C4-2B (cell line): Measurements from ENCODE around the gene PCARE.

Experiments used
- H3K27ac ChIP-seq: fragments of 450-650 bp; 2 replicates; pipeline ENCODE4 v1.5.1; 2017
- CTCF ChIP-seq: fragments of 450-650 bp; conservative IDR thresholded peaks from 2 replicates; pipeline ENCODE4 v1.5.1; 2017; ENCODE audit warnings: mild to moderate bottlenecking
- ZFX ChIP-seq: fragments of 450-650 bp; IDR thresholded peaks from 2 replicates; pipeline ENCODE4 v1.6.1; 2017

PCARE gene

GRCh38 chr2:29054430-29054829 lies 19.9 kb downstream of the PCARE start:
- no peak for TF ChIP-seq ZFX
- no peak for TF ChIP-seq CTCF
- H3K27ac ChIP-seq: no peak overlapping the region

GRCh38 chr2:29053670-29054400 lies 20.5 kb downstream of the PCARE start:
- H3K27ac ChIP-seq: no peak overlapping the region
- TF ChIP-seq CTCF: no peak; the same call in 1 of the 2 replicates

- TF ChIP-seq ZFX (no peak), CTCF (no peak)
- H3K27ac ChIP-seq: no peak overlapping the region
Observed at GRCh38 chr2:29053223-29053622, 21.1 kb downstream of the PCARE start.

- TF ChIP-seq CTCF (no peak), ZFX (no peak)
- H3K27ac ChIP-seq: no peak overlapping the region
Observed at GRCh38 chr2:29052807-29053206, 21.5 kb downstream of the PCARE start.

- no peak overlapping the region for H3K27ac ChIP-seq
- no peak for TF ChIP-seq CTCF
- no peak for TF ChIP-seq ZFX
Observed at GRCh38 chr2:29051730-29052129, 22.6 kb downstream of the PCARE start.

GRCh38 chr2:29050591-29050990 lies 23.7 kb downstream of the PCARE start:
- H3K27ac ChIP-seq: no peak overlapping the region
- TF ChIP-seq CTCF: no peak
- no peak for TF ChIP-seq ZFX

- no peak overlapping the region for H3K27ac ChIP-seq
- no peak for TF ChIP-seq CTCF
- no peak for TF ChIP-seq ZFX
Observed at GRCh38 chr2:29047083-29047845, 27.1 kb downstream of the PCARE start.
